Measurements from ENCODE around the gene FRMPD1.

- no peak for TF ChIP-seq CTCF (IDR thresholded peaks at IDR 0.05)
- no peak for TF ChIP-seq EP300 (IDR thresholded peaks at IDR 0.05)
Observed at GRCh38 chr9:37609735-37610397, 40.9 kb upstream of the FRMPD1 start.

Data from ovary (tissue), 3 donors.